ENCODE results near the gene EXOSC3. TPM values are rescaled to one million over a fixed set of nuclear protein-coding genes. Genes with fewer than 3 reads are reported as not detected.

Gene EXOSC3
- total and polyA plus RNA-seq, 9 of the 15 experiments (the other 6 are each of a cell fraction or from before 2014, with no cell fraction given), result 18.5 to 266 (median 114) TPM

GRCh38 chr9:37800631-37801286 is 15.9 kb upstream of the EXOSC3 start, which contains the start of gene DCAF10 (continued):
- TF ChIP-seq, protein P1, sequence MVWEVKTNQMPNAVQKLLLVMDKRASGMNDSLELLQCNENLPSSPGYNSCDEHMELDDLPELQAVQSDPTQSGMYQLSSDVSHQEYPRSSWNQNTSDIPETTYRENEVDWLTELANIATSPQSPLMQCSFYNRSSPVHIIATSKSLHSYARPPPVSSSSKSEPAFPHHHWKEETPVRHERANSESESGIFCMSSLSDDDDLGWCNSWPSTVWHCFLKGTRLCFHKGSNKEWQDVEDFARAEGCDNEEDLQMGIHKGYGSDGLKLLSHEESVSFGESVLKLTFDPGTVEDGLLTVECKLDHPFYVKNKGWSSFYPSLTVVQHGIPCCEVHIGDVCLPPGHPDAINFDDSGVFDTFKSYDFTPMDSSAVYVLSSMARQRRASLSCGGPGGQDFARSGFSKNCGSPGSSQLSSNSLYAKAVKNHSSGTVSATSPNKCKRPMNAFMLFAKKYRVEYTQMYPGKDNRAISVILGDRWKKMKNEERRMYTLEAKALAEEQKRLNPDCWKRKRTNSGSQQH (CRISPR knock-in tag; IDR thresholded peaks at IDR 0.05), result 0 out of 2 replicates have a peak, but pooled peaks have one; percentile 18
- TF ChIP-seq THRAP3 (IDR thresholded peaks at IDR 0.05; ENCODE audit: borderline replicate concordance) (no peak; the same call in 1 of the 2 replicates), BRD9 (IDR thresholded peaks at IDR 0.05; ENCODE audit: low read depth, partially characterized antibody) (no peak), NFXL1 (CRISPR knock-in tag; IDR thresholded peaks at IDR 0.05) (no peak; the same call in 1 of the 2 replicates), SREBF1 (IDR thresholded peaks at IDR 0.05; ENCODE audit: borderline replicate concordance, low read depth, low read length) (peak; percentile 70; the same call in 1 of the 2 replicates), AFF1 (IDR thresholded peaks at IDR 0.05; ENCODE audit: low read depth in 1 of 2, partially characterized antibody in 2 of 2) (no peak), ARID3B (CRISPR knock-in tag; IDR thresholded peaks at IDR 0.05; ENCODE audit: borderline replicate concordance) (0 out of 2 replicates have a peak, but pooled peaks have one; percentile 8), TAF1 (IDR thresholded peaks at IDR 0.05; ENCODE audit: control insufficient read depth, extremely low read depth, insufficient read depth, low read length, severe bottlenecking) (peak; percentile 98), MAZ (CRISPR knock-in tag; conservative IDR thresholded peaks at IDR 0.05 in 1 of 2, IDR thresholded peaks at IDR 0.05 in 1 of 2) (peak; percentile 95 to 99), DPF2 (IDR thresholded peaks at IDR 0.05) (peak; percentile 53; the same call in 1 of the 2 replicates), ZNF140 (CRISPR knock-in tag; IDR thresholded peaks at IDR 0.05) (no peak), MTF1 (CRISPR knock-in tag; IDR thresholded peaks at IDR 0.05; ENCODE audit: borderline replicate concordance) (0 out of 2 replicates have a peak, but pooled peaks have one; percentile 14), ETV1 (tag; conservative IDR thresholded peaks at IDR 0.05; ENCODE audit: low read depth) (peak; percentile 88), SETDB1 (IDR thresholded peaks at IDR 0.05; ENCODE audit: low read length) (no peak), LEF1 (IDR thresholded peaks at IDR 0.05) (peak; percentile 61), ZNF444 (CRISPR knock-in tag; IDR thresholded peaks at IDR 0.05) (0 out of 2 replicates have a peak, but pooled peaks have one; percentile 6), KLF10 (CRISPR knock-in tag; IDR thresholded peaks at IDR 0.05) (no peak), TRIM25 (IDR thresholded peaks at IDR 0.05; ENCODE audit: borderline replicate concordance) (no peak)

Measured in K562 (cell line).